HL-60 (cell line): Measurements from ENCODE around the gene ADH1C.

Experiments used
- DNase-seq, 2 experiments: peaks; one replicate each; pipeline ENCODE4 v3.0.0-alpha.2; 2010 to 2020; ENCODE audit warnings: low read depth in 1 of 2, low spot score in 1 of 2
- H3K27ac ChIP-seq: fragments of 250-450 bp; sonication (Bioruptor Pico); replicated peaks from 2 replicates; pipeline ENCODE4 v1.5.1; 2020; ENCODE audit warnings: mild to moderate bottlenecking, moderate library complexity
- H3K27me3 ChIP-seq: fragments of 250-450 bp; sonication (Bioruptor Pico); 2 replicates; pipeline ENCODE4 v1.5.1; 2021; ENCODE audit warnings: mild to moderate bottlenecking, moderate library complexity; ENCODE audit not compliant: insufficient read depth, poor library complexity, severe bottlenecking
- H3K4me3 ChIP-seq: replicated peaks from 2 replicates; pipeline ENCODE4 v1.5.1; 2011; ENCODE audit warnings: mild to moderate bottlenecking, control low read depth, low read length; ENCODE audit not compliant: insufficient read depth
- CTCF ChIP-seq: IDR thresholded peaks from one replicate; pipeline ENCODE4 v1.5.1; 2011; ENCODE audit warnings: low read length, control low read depth, inconsistent platforms; ENCODE audit not compliant: insufficient read depth
- GABPA ChIP-seq: IDR thresholded peaks from 2 replicates; pipeline ENCODE4 v1.6.1; 2012; ENCODE audit warnings: low read depth
- POLR2AphosphoS5 ChIP-seq: IDR thresholded peaks from 2 replicates; pipeline ENCODE4 v1.6.1; 2012; ENCODE audit warnings: low read depth
- REST ChIP-seq: IDR thresholded peaks from 2 replicates; pipeline ENCODE4 v1.6.1; 2012; ENCODE audit warnings: low read depth; ENCODE audit not compliant: insufficient replicate concordance
- SPI1 ChIP-seq: IDR thresholded peaks from 2 replicates; pipeline ENCODE4 v1.6.1; 2012; ENCODE audit warnings: low read depth, mild to moderate bottlenecking, borderline replicate concordance

Gene ADH1C

GRCh38 chr4:99301376-99302164 lies 51.0 kb downstream of the ADH1C start:
- DNase-seq: no peak
- H3K27ac ChIP-seq: no peak overlapping the region

GRCh38 chr4:99300934-99301333 lies 51.6 kb downstream of the ADH1C start:
- Histone ChIP-seq H3K27ac (no peak overlapping the region), H3K27me3 (no peaks in the 10 kb centered on the region), H3K4me3 (no peak overlapping the region)
- TF ChIP-seq SPI1: no peak
- TF ChIP-seq CTCF: no peak
- no peak for TF ChIP-seq REST
- TF ChIP-seq POLR2AphosphoS5: no peak
- no peak for TF ChIP-seq GABPA
- no peak for DNase-seq

More at GRCh38 chr4:99301376-99302164, 51.0 kb downstream of the ADH1C start:
- TF ChIP-seq GABPA: no peak
- TF ChIP-seq CTCF: no peak
- TF ChIP-seq SPI1: no peak
- no peak for TF ChIP-seq REST
- no peak for TF ChIP-seq POLR2AphosphoS5
- H3K27me3 ChIP-seq: no peaks in the 10 kb centered on the region
- H3K4me3 ChIP-seq: no peak overlapping the region

GRCh38 chr4:99293357-99293756 lies 59.2 kb downstream of the ADH1C start:
- H3K27me3 ChIP-seq: no peaks in the 10 kb centered on the region
- H3K27ac ChIP-seq: no peak overlapping the region
- no peak for DNase-seq
- TF ChIP-seq REST (no peak), POLR2AphosphoS5 (no peak), SPI1 (no peak), CTCF (no peak), GABPA (no peak)
- H3K4me3 ChIP-seq: no peak overlapping the region
